GM21529 (cell line): ENCODE results near the gene EPS8L2.
A peak's percentile ranks its signal among the peaks of the same experiment; 100 is the strongest.
"Not testable (repeated sequence)": the region's sequence is repeated elsewhere in the genome, so short reads cannot be mapped to it uniquely, and the experiment has no call there.

Experiments
- ATAC-seq: cut with Tn5 transposase; IDR thresholded peaks from one replicate; pipeline ENCODE4 v1.9.1; 2021; ENCODE audit not compliant: unreplicated experiment

The EPS8L2 gene

GRCh38 chr11:724049-724777 lies 18.2 kb downstream of the EPS8L2 start:
- no peak for ATAC-seq

GRCh38 chr11:724778-725386 lies 18.9 kb downstream of the EPS8L2 start:
- no peak for ATAC-seq

GRCh38 chr11:725624-726202 lies 19.7 kb downstream of the EPS8L2 start:
- no peak for ATAC-seq

GRCh38 chr11:726278-727220 lies 20.5 kb downstream of the EPS8L2 start:
- no peak for ATAC-seq

GRCh38 chr11:727281-727701 lies 21.3 kb downstream of the EPS8L2 start:
- ATAC-seq: no peak

DNA sequence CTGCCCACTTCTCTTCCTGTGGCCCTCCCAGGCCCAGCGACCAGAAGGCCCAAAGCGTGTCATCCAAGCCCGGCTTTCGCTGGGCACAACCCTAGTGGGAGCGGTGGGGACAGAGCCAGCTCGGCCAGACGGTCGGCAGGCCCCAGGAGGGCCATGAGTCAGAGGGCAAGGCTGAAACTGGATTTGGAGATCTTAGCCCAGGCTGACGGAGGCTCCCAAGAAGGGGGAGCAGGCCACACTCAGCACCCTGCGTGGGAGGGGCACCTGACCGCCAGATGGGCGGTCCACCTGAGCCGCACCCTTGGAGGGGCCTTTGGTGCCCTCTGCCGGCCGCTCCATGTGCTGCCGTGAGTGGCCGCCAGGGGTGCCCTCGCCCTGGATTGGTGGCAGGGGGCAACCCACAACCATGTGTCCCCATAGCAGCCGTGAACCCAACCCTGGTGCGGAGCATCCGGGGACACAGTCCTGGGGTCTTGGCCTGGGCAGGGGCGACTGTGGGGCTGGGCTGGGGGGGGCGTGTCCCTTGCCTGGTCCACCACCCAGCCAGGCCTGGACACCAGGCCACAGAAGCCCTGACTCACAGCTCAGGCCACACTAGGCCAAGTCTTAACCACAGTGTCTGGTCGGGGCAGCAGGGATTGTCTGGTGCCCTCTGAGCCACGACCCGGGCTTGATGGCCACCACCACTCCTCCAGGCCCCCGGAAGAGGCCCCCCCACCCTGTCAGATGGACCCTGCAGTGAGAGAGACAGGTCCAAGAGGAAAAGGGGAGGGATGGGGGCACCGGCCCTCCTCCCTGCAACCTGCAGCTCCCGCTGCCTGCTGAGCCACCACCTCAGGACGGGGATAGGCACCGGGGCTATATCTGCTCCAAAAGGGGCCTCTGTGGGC lies 22.1 kb downstream of the EPS8L2 start:
- ATAC-seq: peak; percentile 54

DNA sequence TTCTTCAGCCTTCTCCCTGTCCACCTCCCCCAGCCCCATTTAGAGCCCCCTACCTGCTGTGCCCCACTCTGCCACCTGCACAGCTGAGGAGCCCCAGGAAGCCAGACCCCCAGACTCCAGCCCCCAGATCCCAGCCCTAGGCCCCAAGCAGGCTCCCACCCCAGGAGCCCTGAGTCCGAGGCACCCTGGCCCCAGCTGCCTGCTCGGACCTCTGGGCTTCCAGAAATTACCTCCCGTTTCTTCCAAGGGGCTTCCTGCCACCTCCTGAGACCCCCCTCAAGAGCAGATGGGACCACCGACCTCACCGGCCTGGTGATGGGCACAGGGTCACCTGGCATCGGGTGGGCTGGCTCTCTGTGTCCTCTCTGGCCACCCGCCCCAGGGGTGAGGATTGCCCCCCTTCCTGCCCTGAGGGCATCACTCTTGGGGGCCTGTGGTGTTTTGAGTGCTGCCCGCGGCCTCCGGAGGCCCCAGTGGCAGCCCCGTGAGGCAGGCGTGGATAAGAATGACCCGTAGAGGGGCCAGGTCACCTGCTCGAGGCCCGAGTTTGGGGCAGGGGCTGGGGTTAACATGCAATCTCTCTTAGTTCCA lies 23.0 kb downstream of the EPS8L2 start:
- no peak for ATAC-seq

DNA sequence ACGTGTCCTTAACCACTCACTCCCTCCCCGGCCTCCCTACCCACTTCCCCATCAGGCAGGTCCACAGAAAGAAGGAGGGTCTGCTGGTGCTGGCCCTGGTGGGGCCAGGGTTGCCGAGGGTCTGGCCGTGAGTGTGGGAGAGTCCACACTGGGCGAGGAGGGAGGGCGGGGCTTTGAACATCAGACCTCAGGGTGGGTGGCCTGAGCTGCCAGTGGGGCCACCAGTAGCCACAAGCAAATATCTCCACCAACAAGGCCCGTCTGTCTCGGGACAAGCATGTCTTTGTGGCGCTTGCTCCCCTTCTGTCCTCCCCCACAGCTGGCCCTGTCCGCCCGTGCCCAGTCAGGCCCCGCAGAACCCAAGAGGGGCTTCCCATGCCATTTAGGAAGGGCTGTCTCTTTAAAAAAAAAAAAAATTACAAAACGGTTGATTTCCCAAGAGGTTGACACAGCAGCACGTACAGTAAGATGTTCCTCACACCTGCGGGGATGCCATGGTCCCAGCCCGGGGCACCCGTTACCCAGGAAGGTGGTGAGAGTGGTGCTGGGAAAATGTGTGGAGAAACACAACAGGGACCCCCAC lies 23.6 kb downstream of the EPS8L2 start:
- no peak for ATAC-seq

GRCh38 chr11:733072-733471 lies 27.0 kb downstream of the EPS8L2 start:
- ATAC-seq: no peak

GRCh38 chr11:734541-734940 lies 28.5 kb downstream of the EPS8L2 start:
- not testable (repeated sequence) for ATAC-seq

DNA sequence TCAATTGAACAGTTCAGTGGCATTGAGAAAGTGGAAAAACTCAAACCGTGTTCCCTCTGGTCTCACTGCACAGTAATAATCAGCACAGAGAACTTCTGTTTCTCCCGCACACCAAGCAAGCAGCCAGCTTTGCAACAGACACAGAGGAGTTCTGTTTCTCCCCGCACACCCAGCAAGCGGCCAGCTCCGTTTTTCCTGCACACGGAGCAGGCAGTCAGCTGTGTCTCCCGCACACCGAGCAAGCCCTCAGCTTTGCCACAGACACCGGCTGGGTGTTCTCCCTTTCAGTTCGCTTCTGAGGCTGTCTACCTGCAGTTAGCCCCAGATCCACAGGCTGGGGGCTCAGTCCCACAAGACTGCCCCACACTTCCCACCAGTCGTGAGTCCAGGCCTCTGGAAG lies 31.3 kb downstream of the EPS8L2 start:
- no peak for ATAC-seq

- not testable (repeated sequence) for ATAC-seq
Measured at GRCh38 chr11:737899-738298, 31.9 kb downstream of the EPS8L2 start.

- no peak for ATAC-seq
Measured at GRCh38 chr11:742156-742546, 36.1 kb downstream of the EPS8L2 start.

DNA sequence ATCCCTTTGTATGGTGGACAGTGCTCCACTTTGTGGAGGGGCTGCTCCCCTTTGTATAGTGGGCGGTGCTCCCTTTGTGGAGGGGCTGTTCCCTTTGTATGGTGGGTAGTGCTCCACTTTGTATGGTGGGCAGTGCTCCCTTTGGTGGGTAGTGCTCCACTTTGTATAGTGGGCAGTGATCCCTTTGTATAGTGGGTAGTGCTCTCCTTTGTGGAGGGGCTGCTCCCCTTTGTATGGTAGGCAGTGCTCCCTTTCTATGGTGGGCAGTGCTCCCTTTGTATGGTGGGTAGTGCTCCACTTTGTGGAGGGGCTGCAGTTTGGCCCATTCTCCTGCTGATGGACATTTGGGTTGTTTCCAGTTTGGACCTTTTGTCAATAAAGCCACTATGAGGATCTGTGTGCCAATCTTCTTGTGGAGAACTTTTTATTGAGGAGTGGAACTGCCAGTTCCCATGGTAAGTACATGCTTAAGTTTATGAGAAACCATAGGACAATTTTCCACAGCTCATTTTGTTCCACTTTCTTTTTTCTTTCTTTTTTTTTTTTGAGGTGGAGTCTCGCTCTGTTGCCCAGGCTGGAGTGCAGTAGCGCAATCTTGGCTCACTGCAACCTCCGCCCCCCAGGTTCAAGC lies 36.7 kb downstream of the EPS8L2 start:
- ATAC-seq: no peak

- no peak for ATAC-seq
Measured at GRCh38 chr11:745428-745827, 39.4 kb downstream of the EPS8L2 start.

GRCh38 chr11:746289-747157 lies 40.5 kb downstream of the EPS8L2 start:
- ATAC-seq: peak; percentile 20

DNA sequence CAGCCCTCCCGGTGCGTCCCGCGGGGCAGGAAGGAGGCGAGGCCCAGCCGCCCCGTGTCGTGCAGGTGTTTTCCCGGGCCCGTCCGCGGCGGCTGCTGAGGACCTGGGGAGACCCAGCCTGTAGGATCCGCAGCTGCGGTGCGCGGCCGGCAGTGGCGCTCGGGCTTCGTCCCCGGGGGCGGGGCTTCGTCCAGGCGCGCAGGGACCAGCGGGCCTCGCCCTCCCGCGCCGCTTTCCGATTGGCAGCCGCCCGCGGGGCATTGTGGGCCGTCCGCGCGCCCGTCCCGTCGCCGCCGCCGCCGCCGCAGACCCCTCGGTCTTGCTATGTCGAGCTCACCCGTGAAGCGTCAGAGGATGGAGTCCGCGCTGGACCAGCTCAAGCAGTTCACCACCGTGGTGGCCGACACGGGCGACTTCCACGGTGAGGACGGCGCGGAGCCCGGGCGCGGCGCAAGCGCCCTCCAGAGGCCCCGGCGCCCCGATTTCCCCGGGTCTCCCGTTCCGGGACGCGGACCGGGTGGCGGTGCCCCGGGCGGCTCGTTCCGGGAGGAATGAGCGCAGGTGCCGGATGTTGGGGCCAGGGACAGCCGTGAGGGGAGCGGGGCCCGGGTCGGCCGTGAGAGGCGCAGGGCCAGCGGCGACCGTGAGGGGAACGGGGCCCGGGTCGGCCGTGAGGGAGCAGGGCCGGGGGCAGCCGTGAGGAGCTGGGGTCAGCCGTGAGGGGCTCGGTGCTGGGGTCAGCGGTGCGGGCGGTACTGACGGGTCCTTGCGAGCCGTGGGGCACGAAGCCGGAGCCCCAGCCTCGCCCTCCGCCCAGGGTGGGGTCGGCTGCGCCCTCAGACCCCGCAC lies 41.4 kb downstream of the EPS8L2 start, which contains the start of gene TALDO1:
TSS of gene TALDO1 (plus strand) at position 307 of the 849 bp plus-strand sequence. CDS start at position 325, 18 bp downstream.
- peak; percentile 89 for ATAC-seq
